Fibroblast of skin of back (primary cell): ENCODE data around the gene COL6A2.
"Not testable (repeated sequence)": the region's sequence is repeated elsewhere in the genome, so short reads cannot be mapped to it uniquely, and the experiment has no call there.

Source experiments
- DNase-seq: peaks from one replicate; pipeline ENCODE4 v3.0.0-alpha.2; 2013

COL6A2 gene

DNA sequence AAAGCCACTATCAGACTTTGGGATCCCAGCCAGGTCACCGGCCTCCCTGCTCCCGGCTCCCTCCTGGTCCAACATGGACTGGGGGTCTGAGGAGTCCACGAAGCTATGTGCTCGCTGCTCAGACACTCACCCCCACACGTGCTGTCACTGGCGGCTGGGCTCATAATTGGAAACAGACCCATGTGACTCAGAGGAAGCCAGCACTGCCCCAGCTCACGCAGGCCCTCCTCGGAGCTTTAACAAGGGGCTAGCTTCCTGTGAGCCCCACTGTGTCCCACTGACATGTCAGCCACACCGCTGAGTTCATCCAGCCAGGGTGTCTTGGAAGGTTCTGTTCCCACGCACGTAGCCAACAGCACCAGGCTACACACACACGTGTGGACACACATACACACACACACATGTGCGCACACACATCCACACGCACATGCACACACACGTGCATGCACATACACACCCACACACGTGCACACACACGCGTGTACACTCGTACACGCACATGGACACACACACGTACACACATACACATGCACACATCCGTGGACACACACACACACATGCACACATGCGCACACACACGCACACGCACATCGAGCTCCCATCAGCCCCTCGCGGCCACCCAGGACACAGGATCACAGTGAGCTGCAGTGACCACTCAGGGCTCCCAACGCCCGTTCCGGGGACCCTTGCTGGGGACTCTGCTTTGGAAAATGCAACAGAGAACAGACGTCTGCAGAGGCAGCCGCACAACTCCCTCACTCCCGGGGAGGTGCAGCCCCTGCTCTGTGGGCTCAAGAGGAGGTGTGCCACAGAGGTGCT is 18.4 kb upstream of the COL6A2 start:
- peak; percentile 98 for DNase-seq

DNA sequence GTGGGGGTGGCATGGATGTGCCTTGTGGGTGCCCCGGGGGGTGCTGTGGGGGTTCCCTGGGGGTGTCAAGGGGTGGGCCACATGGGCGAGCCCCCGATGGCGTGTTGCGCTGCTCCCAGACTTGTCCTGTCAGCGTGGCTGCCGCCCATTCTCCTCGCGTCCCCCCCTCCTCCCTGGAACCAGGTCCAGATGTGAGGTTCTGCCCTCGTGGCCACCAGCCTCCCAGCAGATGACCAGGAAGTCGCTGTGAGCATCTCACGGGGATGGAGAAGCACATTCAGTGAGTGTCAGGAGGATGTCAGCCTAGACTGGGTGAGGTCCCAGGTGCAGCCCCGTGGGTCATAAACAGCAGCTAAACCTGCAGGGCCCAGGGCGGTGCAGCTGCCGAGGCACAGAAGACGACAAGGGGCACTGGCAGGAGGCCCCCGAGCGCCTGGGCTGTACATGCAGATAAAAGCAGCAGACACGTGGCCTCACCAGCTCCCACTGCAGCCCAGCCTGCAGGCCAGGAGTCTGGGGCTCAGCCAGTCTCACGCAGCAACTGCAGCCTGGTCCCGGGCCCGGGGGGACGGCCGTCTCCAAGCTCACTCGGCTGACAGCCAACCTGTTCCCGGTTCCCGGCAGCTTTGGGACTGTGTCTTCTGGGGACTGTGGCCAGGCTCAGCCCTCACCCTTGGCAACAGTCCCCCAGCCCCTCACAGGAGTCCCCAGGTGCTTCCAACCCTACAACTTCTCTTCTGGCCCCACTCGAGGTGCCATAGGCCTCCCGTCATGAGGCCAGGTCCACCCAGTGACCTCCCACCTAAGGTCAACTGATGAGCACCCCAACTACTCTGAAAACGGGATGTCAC is 17.5 kb upstream of the COL6A2 start:
- DNase-seq: peak; percentile 74

DNA sequence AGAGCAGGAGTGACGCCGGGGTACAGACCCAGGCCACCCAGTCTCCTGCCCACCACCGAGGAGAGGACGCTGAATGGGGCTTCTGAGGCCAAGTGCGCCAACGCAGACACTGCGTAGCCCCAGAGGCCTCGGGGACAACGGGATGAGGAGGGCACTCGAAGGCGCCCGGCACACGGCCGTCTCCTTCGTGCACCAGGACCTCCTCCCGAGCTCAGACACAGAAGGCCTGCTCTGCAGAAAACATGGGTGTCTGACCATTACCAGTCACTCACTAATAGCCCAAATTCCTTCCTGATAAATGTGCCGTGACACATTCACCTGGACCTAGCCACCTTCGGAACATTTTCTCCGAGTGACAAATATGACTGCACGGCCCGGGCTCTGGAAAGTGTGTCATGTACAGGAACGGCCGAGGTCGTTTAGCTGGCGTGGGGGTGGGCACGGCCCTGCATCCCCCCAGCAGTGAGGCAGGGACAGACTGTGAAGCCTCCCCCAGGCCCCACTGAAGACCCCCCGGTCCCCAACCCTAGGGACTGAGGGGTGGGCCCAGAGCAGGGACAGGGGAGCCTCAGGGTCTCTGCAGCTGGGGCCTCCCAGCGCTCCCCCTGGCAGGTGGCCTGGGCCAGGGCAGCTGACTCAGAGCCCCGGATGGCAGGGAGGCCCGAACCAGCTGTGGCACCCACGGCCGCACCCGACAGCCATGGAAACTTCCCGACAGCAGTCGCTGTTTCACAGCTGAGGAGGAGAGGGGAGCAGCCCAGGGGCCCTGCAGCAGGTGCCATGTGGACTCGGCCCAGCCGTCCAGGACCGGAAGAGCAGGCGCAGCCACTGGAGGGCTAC is 16.7 kb upstream of the COL6A2 start:
- DNase-seq: peak; percentile 41

DNA sequence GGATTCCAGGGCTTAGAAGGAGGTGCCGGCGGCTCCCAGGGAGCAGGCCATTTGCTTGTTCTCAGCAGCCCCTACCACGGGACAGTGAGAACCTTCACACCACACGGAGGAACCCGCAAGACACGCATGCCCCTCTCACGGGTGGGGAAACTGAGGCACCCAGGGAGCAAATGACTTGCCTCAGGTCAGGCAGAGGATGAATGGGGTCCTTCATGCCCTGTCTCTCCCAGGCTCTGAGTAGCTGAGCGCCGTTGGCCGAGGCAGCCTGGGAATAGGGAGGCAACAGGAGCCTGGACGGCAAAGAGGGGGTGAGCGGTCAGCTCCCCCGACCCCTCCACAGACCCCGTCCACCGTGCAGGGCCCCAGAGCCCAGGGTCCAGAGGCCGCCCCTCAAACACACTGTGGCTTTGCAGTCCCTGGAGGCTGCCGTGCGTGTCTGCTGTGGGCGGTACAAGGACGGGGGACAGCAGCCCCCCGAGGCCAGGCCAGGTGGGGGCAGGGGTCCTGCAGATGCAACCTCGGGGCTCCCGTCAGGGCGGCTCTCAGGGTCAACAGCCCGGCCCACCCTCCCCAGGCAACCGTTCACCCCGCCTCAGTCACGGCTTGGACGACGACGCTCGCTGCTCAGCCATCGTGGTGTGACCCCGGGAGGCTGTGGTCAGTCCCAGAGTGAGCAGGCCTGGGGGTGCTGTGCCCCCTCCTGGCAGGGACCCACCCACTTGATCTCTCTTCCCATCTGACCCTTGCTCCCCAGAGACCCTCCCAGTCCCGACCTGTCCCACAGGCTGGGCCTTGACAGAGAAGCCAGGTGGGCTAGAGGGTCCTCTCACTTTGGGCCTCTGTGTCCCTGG is 15.8 kb upstream of the COL6A2 start:
- no peak for DNase-seq

DNA sequence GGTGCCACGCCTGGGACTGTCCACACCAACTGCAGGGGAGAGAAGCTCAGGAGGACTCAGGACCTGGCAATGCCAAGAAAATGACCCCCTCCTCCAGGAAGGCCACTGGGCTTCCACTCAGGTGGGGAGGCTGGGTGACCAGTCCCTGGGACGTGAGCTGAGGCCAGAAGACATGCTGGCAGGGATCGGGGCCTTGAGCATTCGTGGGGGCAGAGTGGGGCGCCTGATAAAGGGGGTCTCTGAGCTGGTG is 15.3 kb upstream of the COL6A2 start:
- DNase-seq: no peak

DNA sequence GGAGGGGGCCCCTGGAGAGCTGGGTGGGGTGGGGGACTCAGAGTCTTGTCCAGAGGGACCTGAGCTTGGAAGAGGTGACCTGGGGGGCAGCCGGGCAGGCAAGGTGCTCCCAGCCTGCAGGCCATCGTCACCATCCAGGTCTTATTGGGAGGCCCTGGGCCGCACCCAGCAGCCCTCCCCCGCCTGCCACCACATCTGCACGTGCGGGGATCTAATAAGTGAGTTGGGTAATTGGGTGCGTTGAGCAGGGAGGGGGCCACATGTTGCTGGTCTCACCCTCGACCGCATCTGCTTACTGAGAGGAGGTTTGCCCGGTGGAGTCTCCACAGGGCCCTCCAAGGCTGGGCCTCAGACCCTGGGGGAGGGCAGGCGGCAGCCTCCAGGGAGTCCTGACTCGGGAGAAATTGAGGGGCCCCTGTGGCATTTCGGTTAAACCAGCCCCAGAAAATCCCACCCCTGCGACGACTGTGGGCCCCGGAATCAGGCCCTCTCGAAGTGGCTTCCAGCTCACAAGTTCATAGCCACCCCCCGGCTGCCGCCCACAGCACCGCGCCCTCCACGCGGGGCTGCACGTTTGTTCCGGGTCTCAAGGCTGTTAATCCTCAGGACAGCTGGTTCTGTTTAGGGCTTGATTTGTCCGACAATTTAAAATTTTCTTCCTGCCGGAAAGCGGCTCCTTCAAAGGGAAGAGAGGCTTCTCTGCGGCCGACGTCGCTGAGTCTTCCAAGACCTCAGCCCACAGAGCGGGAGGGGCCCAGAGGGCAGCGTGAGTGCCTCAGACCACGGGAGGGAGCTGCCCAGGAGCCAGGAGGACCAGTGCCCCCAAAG is 14.7 kb upstream of the COL6A2 start:
- DNase-seq: peak; percentile 83

DNA sequence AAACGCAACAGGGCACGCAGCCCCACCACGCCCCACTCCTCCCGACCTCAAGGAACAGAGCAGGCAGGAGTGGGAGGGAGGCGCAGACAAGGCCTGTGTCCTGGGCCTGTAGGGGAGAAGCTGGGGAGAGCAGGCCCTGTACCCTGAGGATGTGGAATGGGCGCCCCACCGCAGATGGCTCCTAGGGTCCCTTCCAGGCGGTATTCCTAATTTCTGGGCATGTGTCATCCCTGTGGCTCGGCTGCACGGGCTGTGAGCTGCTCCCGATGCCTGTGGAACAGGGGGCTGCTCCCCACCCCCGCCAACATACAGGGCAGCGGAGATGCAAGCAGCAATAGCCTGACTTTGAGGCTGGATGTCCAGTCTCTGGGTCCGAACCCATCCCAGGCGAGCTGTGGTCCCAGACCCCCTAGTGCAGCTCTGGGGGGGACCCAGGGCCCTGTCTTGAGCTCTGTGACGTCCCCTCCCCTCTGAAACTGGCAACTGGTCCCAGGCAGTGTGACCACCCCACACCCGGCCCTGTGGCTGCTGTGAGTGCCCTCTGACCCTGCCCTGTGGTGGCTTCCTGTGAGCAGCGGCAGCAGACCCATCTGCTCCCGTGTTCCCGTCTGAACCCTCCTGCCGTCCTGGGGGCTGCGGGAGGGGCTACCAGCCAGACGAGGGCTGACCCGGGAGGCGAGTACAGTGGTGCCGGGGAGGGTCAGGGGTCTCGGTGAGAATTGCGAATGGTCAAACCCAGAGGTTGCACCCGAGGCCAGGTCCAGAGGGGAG is 13.9 kb upstream of the COL6A2 start:
- no peak for DNase-seq

DNA sequence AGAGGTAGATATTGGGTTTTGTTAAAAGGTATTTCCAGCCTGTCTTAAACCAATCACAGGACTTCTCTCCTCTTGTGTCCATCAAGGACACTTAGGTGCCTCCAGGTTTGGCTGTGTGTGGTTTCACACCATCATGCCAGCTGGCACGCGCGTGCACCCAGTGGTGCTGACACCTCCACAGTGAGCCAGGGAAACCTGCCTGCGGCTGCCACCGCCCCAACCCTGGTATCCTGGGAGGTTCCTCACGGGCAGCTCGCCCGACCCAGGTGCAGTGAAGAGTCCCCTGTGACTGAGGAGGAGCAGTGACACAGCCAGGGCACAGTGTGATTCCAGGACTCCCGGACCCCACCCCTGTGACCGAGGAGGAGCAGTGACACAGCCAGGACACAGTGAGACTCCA is 13.2 kb upstream of the COL6A2 start:
- DNase-seq: no peak

DNA sequence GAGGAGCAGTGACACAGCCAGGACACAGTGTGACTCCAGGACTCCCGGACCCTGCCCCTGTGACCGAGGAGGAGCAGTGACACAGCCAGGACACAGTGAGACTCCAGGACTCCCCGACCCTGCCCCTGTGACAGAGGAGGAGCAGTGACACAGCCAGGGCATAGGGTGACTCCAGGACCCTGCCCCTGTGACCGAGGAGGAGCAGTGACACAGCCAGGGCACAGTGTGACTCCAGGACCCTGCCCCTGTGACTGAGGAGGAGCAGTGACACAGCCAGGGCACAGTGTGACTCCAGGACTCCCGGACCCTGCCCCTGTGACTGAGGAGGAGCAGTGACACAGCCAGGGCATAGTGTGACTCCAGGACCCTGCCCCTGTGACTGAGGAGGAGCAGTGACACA is 12.7 kb upstream of the COL6A2 start:
- DNase-seq: not testable (repeated sequence)

DNA sequence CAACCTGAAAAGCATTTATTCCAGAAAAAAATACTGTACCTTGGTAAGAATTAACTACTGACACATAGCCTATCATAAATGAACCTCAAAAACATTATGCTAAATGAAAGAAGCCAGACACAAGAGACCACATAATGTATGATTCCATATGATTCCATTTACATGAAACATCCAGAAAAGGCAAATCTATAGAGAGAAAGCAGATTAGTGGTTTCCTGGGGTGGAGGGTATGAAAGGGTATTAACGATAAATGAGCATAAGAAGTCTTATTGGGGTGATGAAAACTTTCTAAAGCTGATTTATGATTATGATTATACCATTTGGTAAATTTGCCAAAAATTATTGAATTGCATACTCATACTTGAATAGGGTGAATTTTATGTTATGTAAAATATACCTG is 10.3 kb upstream of the COL6A2 start:
- DNase-seq: no peak

DNA sequence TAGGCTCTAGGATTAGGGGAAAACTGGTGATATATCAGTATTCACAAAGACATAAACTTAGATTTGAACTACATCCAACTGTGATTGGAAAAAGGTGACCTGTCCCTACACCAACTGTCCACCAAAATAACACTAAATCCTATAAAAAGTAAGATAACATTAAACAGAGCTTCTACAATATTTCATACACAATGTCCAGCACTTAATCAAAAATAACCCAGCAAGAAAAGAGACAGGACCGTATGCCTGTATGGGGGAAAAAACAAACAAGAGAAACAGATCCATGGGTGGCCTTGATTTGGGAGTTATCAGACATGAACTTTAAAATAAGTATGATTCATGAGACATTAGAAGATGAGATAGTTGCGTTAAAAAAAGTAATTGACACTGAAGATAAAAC is 9.7 kb upstream of the COL6A2 start:
- DNase-seq: no peak

DNA sequence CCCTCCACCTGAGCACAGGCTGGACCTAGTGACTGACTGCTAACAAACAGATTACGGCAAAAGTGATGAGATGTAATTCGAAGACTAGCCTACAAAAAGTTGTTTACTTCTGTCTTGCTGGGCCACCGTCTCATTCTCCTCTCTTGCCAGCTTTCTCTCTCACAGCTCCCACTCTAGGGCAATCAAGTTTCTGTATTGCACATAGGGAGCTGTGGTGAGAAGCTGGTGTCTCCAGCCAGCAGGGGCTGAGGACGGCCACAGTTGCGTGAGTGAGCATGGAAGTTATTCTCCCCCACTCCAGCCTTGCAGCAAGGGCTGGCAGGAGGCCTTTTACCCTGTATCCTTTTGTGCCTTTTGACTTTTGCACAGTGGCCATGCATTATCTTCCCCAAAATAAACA is 8.6 kb upstream of the COL6A2 start:
- no peak for DNase-seq

DNA sequence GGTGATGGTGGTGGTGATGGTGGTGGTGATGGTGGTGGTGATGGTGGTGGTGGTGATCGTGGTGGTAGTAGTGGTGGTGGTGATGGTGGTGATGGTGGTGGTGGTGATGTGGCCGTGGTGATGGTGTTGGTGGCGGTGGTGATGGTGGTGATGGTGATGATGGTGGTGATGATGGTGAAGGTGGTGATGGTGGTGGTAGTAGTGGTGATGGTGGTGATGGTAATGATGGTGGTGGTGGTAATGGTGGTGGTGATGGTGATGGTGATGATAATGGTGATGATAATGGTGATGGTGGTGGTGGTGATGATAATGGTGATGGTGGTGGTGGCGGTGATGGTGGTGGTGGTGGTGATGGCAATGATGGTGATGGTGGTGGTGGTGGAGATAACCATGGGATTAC is 6.8 kb upstream of the COL6A2 start:
- DNase-seq: no peak

DNA sequence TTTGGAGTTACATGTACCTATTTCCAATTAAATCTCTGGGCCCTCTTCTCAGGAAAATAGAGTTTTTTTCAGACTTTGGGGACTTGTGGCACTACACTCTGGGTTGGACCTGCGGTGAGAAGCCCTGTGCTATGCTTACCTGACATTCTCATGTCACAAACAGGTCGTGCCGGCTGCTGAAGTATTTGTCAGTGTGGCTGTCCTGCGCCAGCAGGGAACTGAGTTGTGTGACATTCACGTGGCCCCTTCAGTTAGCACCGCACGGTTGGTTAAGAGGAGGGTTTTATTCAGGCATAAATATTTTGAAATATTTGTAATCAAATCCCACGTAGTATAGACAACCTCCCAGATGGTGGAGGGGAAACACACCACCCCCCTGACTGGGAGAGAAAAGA is 6.3 kb upstream of the COL6A2 start:
- no peak for DNase-seq

DNA sequence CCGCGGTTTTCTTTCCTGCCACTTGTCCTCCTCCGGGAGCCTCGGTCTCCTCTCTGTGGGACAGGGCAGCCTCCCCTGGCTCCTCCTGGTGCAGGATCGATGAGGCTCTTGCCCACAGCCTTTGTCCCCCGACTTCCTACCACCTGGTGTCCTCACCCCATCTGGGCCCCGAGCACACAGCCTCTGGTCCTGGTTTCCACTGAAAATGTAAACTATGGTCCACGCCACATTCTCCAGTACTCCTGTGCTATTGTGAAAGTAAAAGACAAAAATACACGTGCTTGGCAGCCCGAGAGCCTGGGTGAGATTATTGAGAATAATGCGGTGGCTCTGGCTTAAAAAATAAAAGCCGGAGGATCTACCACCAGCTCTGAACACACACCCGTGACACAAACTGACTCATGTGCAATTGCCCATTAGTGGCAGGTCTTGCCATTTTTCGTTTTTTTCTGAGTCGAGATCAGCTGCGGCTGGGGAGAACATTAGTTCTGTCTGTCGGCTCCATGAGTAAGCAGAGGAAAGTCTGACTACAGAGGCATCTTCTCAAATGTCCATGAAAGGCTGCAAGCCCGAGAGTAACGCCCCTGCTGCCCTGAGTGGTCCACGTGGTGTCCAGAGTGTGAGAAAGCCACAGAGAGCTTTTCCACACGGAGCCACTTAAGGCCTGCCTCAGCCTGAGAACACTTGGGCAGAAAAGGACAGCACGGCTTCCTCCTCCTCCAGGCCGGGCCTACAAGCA is 5.7 kb upstream of the COL6A2 start:
- peak; percentile 98 for DNase-seq

DNA sequence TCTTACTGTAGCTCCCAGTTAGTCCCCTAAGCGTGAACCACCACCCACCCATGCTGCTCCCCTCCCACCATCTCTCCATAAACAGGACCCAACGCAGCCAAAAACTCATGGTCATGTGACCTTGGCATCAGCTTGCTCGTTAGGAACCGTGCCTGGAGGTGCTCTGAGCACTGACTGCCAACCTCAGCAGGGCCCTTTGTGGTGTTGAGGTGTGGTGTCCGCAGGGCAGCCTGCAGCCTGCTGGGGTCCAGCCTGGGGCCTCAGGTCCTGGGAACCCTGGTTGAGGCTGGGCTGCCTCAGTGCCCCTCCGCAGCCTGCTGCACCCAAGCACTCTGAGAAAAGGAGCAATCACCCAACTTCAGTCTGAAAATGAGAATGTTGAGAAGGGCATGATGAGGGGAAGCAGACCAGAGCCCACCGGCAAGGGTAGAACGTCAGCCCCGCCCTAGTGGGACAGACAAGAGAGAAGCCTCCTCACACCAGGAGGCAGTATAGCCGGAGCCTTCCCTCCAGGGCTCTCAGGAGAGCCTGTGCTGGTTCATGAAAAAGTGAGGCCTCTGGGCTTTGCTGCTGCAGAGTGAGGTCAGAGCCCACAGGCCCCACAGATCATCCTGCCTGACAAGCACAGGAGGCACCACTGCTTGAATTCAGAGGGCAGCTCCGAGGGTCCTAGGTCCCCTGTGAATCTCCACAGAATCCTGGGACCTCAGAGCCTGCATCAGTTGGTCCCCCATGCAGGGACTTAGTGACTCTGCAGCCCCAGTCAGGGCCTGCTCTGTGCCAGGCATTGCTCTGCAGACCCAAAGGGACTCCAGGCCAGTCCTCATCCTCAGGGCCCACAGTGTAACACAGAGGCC is 4.9 kb upstream of the COL6A2 start:
- peak; percentile 46 for DNase-seq

DNA sequence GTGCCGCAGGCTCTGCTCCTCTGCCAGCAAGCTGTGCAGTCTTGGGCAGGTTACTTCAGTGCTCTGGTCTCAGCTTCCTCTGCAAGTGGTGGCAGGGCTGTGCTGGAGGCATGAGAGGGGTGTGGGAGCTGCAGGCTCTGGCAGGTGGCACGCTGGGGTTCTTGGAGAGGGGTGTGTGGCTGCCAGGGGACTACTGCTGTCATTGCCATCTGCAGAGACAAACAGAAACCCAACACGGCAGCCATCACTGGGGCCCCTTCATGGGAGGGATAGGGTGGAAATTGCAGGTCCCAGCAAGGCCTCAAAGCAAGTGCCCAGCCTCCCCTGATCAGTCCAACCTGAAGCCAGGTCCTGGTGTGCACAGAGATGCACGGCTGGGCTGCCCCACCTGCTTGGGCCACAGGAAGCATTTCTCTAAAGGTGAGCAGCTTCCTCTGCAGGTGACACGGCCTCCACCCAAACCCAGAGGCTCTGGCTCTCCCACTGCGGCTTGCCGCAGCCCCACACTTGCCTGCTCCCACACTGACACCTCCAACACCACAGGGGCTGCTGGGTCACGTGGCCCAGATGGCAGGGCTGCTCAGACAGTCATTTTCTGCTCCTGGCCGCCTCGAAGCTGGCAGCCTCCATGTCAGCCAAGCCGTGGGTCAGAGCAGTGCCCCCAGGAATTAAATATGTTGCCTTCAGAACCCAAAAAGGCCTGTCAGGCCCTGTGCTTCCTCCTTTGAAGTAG is 4.1 kb upstream of the COL6A2 start:
- DNase-seq: no peak

DNA sequence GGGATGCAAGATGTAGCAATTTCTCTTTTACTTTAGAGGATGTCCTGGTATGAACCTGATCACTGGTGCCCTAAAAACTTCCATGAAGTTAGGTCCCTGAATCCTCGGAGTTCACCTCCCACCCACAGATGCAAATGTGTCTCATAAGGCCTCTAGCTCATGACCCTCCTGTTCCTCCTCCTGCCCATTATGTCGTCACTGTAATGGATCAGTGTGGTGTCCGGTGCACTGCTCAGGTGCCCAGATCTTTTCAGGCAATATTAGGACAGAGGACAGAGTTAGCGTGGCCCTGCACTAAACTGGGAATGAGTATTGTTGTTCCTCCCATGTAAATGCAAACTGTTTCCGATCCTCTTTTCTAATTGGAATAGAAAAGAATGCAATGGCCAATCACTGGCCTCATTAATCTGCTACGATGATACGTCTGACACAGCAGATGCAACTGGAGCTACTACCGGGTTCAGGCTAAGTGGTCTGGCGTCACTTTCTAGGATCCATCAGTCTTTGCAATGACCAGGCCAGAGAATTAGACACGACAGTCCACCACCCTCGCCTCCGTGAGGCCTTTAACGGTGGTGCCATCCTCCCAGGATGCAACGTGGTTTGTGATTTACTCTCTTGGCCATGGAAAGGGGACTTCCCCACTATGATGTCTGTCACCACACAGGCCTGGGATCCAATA is 3.4 kb upstream of the COL6A2 start:
- no peak for DNase-seq
